MCF 10A (cell line): ENCODE measurements around the gene PTPRM. TPM values are rescaled to one million over a fixed set of nuclear protein-coding genes. Genes with fewer than 3 reads are reported as not detected.

Experiments
- BruUV-seq: library from RNA; stranded (reverse); fragments of 400-500 nt; replicated peaks from 2 replicates; lab custom pipeline; 2021; lab: Mats Ljungman, UMichigan
- CTCF ChIA-PET: fragments of 300-600 bp; sonication (Branson Sonifier 250); formaldehyde crosslinking; extraction: SDS; loops from one replicate; lab custom pipeline; 2021; ENCODE audit warnings: antibody characterized with exemption, inconsistent platforms; lab: Yijun Ruan, JAX
- POLR2A ChIA-PET: fragments of 300-600, 350-650 bp; sonication (Branson Sonifier 250); formaldehyde crosslinking; extraction: SDS; loops from one replicate; lab custom pipeline; 2020; ENCODE audit warnings: antibody characterized with exemption, inconsistent platforms; lab: Yijun Ruan, JAX
- DNase-seq: peaks from one replicate; pipeline ENCODE4 v3.0.0-alpha.2; 2018; ENCODE audit not compliant: unreplicated experiment
- H3K27ac Mint-ChIP-seq: one replicate; pipeline ENCODE4 v1.8.0; 2022; ENCODE audit warnings: mild to moderate bottlenecking, low read depth, mixed read lengths; ENCODE audit not compliant: unreplicated experiment
- H3K27me3 Mint-ChIP-seq: one replicate; pipeline ENCODE4 v1.8.0; 2022; ENCODE audit warnings: mixed read lengths; ENCODE audit not compliant: insufficient read depth, unreplicated experiment
- H3K36me3 Mint-ChIP-seq: one replicate; pipeline ENCODE4 v1.8.0; 2022; ENCODE audit warnings: mild to moderate bottlenecking, moderate library complexity, mixed read lengths; ENCODE audit not compliant: insufficient read depth, unreplicated experiment
- H3K4me1 Mint-ChIP-seq: one replicate; pipeline ENCODE4 v1.8.0; 2022; ENCODE audit warnings: mixed read lengths; ENCODE audit not compliant: insufficient read depth, unreplicated experiment
- H3K4me3 Mint-ChIP-seq: one replicate; pipeline ENCODE4 v1.8.0; 2022; ENCODE audit warnings: mild to moderate bottlenecking, moderate library complexity, mixed read lengths; ENCODE audit not compliant: unreplicated experiment
- H3K9me3 Mint-ChIP-seq: one replicate; pipeline ENCODE4 v1.8.0; 2022; ENCODE audit warnings: mixed read lengths; ENCODE audit not compliant: unreplicated experiment
- CTCF ChIP-seq: fragments of 200-600 bp; IDR thresholded peaks from one replicate; pipeline ENCODE4 v1.8.0; 2022; ENCODE audit warnings: antibody characterized with exemption, mild to moderate bottlenecking; ENCODE audit not compliant: unreplicated experiment
- intact Hi-C: fragments of 100-400 bp; cut with micrococcal nuclease; formaldehyde crosslinking; loops from 2 replicates; pipeline ENCODE4 v1.14.1; 2022
- total RNA-seq: library from RNA; stranded (reverse); gene quantifications from 2 replicates; pipeline ENCODE4 v1.2.3, GENCODE V29; 2022

PTPRM gene
- total RNA-seq, 1 experiment from 2014 or later = 82.8 TPM

- peaks cover 4% of the 10 kb centered on the region for H3K9me3 Mint-ChIP-seq
- CTCF ChIA-PET = interaction anchor here (0.7 to 1.4 kb wide), 2 partner anchors 11 to 375 kb away, joined by 3 to 4 read pairs; no protein-coding TSS in a partner anchor
- H3K4me3 Mint-ChIP-seq = no peak overlapping the region
- POLR2A ChIA-PET = no interaction called here
- H3K36me3 Mint-ChIP-seq = peaks cover 8% of the 10 kb centered on the region
- H3K4me1 Mint-ChIP-seq = peaks cover 28% of the 10 kb centered on the region
- TF ChIP-seq CTCF = no peak
- no peak overlapping the region for H3K27ac Mint-ChIP-seq
- intact Hi-C loops = no loop called here
- H3K27me3 Mint-ChIP-seq = no peaks in the 10 kb centered on the region
- BruUV-seq = no TSS peak
- no peak for DNase-seq
Observed at GRCh38 chr18:7603259-7604000, 36.3 kb downstream of the PTPRM start.

DNA sequence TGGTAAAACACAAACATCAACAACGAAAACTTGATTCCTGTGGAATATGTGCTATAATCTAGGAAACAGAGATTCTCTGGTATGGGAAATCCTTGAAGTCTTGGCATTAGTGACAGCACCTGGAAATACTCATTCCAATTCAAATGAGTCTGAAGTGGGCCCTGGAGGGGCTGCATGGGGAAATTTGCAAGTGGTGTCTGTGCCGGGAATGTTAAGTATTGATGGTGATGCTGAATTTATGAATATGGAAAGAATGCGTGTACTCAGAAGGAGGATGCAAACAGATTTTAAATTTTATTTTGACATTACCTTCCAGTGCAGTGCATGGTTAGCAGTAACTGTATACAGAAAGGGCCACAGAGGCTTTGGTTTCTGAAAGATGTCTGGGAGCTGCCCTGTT lies 37.2 kb downstream of the PTPRM start:
- intact Hi-C loops = no loop called here
- H3K9me3 Mint-ChIP-seq = peaks cover 4% of the 10 kb centered on the region
- no peak for TF ChIP-seq CTCF
- CTCF ChIA-PET = no interaction called here
- POLR2A ChIA-PET = interaction anchor here (1.1 kb wide), 1 partner anchor 14 kb away, joined by 3 read pairs; no protein-coding TSS in a partner anchor
- H3K4me1 Mint-ChIP-seq = peaks cover 37% of the 10 kb centered on the region
- no peak overlapping the region for H3K27ac Mint-ChIP-seq
- peaks cover 8% of the 10 kb centered on the region for H3K36me3 Mint-ChIP-seq
- H3K4me3 Mint-ChIP-seq = no peak overlapping the region
- H3K27me3 Mint-ChIP-seq = no peaks in the 10 kb centered on the region
- no TSS peak for BruUV-seq
- DNase-seq = no peak

DNA sequence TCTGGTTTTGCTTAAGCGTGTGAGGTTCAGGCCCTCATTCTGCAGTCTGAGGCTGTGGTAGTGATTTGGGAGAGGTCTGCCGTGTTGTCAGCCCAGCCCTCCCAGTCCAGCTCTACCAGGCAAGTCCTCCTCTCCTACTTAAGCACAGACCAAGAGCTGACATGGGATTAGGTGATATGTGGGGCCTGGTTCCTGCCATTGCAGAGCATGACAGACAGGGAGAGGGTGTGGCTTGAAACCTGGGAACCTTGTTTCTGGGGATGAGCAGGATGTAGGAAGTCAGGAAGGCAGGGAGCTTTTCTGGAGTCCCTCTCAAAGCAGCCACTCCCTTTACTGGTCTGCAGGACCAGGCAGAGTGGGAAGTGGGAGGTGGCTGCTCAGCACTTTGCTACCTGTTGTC lies 38.6 kb downstream of the PTPRM start:
- Mint-ChIP-seq H3K27me3 (no peaks in the 10 kb centered on the region), H3K4me3 (no peak overlapping the region), H3K36me3 (peaks cover 2% of the 10 kb centered on the region), H3K27ac (no peak overlapping the region), H3K4me1 (peaks cover 41% of the 10 kb centered on the region), H3K9me3 (peaks cover 4% of the 10 kb centered on the region)
- CTCF ChIA-PET = interaction anchor here (0.7 to 1.7 kb wide), 5 partner anchors 26 to 333 kb away, joined by 3 to 5 read pairs (median 4); partner anchors contain the start of gene PTPRM
- no peak for TF ChIP-seq CTCF
- BruUV-seq = no TSS peak
- no peak for DNase-seq
- intact Hi-C loops = no loop called here
- POLR2A ChIA-PET = interaction anchor here (0.5 to 1.1 kb wide), 3 partner anchors 12 to 29 kb away, joined by 3 to 4 read pairs (median 3); no protein-coding TSS in a partner anchor

DNA sequence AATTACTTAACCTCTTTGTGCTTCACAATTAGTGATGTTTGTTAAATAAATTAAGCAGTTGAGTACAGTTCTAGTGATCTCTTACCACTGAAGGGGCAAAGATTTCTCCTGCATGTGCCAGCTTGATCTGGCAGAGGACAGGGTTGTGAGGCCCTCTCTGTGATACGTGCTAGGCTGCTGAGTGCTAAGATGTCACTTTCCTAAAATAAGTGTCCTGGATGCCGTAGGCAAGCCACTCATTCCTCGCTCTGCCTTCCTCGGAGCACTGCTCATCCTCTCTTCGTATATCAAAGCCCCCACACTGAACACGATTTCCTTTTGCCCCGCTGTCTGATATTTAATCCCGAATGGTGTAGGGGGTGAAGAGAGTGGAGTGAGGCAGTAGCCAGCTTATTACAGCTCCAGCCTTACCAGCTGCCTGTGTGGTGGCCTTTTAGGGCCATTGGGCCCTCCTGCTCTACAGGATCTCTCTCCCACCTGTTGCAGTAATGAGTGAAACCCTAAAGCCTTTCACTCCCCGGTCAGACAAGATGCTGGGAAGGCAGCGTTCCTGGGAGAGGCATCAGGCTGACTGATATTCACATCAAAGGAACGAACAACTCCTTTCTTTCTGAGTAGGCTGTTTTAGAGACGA lies 40.5 kb downstream of the PTPRM start:
- Mint-ChIP-seq H3K4me1 (peaks cover 35% of the 10 kb centered on the region), H3K27ac (no peak overlapping the region), H3K36me3 (no peaks in the 10 kb centered on the region), H3K27me3 (no peaks in the 10 kb centered on the region), H3K9me3 (no peaks in the 10 kb centered on the region), H3K4me3 (no peak overlapping the region)
- no TSS peak for BruUV-seq
- no peak for TF ChIP-seq CTCF
- ChIA-PET CTCF (interaction anchor here (0.6 kb wide), 1 partner anchor 10 kb away, joined by 3 read pairs; no protein-coding TSS in a partner anchor), POLR2A (no interaction called here)
- intact Hi-C loops = no loop called here
- no peak for DNase-seq
